Measurements from ENCODE around the gene PLPPR2.

- TF ChIP-seq CTCF (IDR thresholded peaks at IDR 0.05): no peak
- no peak for TF ChIP-seq EP300 (IDR thresholded peaks at IDR 0.05)
Measured at GRCh38 chr19:11408591-11408990, 53.4 kb downstream of the PLPPR2 start.

Data from ovary (tissue), 3 donors.